Caco-2 (cell line): Measurements from ENCODE around the gene SMARCB1. TPM values are rescaled to one million over a fixed set of nuclear protein-coding genes. Genes with fewer than 3 reads are reported as not detected.

Experiments used
- BruUV-seq: library from RNA; stranded (reverse); fragments of 400-500 nt; replicated peaks from 2 replicates; lab custom pipeline; 2021; lab: Mats Ljungman, UMichigan
- CTCF ChIA-PET: fragments of 300-600 bp; sonication (Branson Sonifier 250); formaldehyde crosslinking; loops from one replicate; lab custom pipeline; 2022; ENCODE audit warnings: antibody characterized with exemption; lab: Charles Lee
- POLR2A ChIA-PET: fragments of 300-600 bp; sonication (Branson Sonifier 250); formaldehyde crosslinking; loops from one replicate; lab custom pipeline; 2022; ENCODE audit warnings: antibody characterized with exemption; lab: Charles Lee
- DNase-seq, 2 experiments: peaks; one replicate each; pipeline versions ENCODE4 v3.0.0 to v3.0.0-alpha.2; 2020 to 2022
- H3K27me3 ChIP-seq: replicated peaks from 2 replicates; pipeline ENCODE4 v1.6.0; 2011; ENCODE audit warnings: low read length; ENCODE audit not compliant: control insufficient read depth, insufficient read depth
- H3K36me3 ChIP-seq: 2 replicates; pipeline ENCODE4 v1.5.1; 2011; ENCODE audit warnings: low read length; ENCODE audit not compliant: control insufficient read depth, insufficient read depth
- H3K4me1 ChIP-seq: fragments of 250-450 bp; sonication (Bioruptor Pico); 2 replicates; pipeline ENCODE4 v1.5.1; 2020; ENCODE audit warnings: mild to moderate bottlenecking
- H3K4me3 ChIP-seq: 2 replicates; pipeline ENCODE4 v1.5.1; 2011; ENCODE audit warnings: low read depth, mild to moderate bottlenecking, control low read depth, low read length
- H3K9me3 ChIP-seq: fragments of 250-450 bp; sonication (Bioruptor Pico); 2 replicates; pipeline ENCODE4 v1.5.1; 2020; ENCODE audit warnings: mild to moderate bottlenecking, moderate library complexity
- H3K27ac Mint-ChIP-seq: one replicate; pipeline ENCODE4 v1.8.0; 2022; ENCODE audit warnings: mixed read lengths; ENCODE audit not compliant: unreplicated experiment
- H3K27me3 Mint-ChIP-seq: one replicate; pipeline ENCODE4 v1.8.0; 2022; ENCODE audit warnings: mixed read lengths; ENCODE audit not compliant: insufficient read depth, unreplicated experiment
- H3K36me3 Mint-ChIP-seq: one replicate; pipeline ENCODE4 v1.8.0; 2022; ENCODE audit warnings: mild to moderate bottlenecking, mixed read lengths; ENCODE audit not compliant: insufficient read depth, unreplicated experiment
- H3K4me1 Mint-ChIP-seq: one replicate; pipeline ENCODE4 v1.8.0; 2022; ENCODE audit warnings: low read depth, mixed read lengths; ENCODE audit not compliant: unreplicated experiment
- H3K4me3 Mint-ChIP-seq: one replicate; pipeline ENCODE4 v1.8.0; 2022; ENCODE audit warnings: mild to moderate bottlenecking, moderate library complexity, mixed read lengths; ENCODE audit not compliant: unreplicated experiment
- H3K9me3 Mint-ChIP-seq: one replicate; pipeline ENCODE4 v1.8.0; 2022; ENCODE audit warnings: mixed read lengths; ENCODE audit not compliant: unreplicated experiment
- CTCF ChIP-seq, 2 experiments: fragments of 200-600 bp in 1 of 2; IDR thresholded peaks; 1 replicate in 1 of 2; 2 replicates in 1 of 2; pipeline versions ENCODE4 v1.5.1 to v1.8.0; 2011 to 2022; ENCODE audit warnings: antibody characterized with exemption in 1 of 2, control low read depth in 1 of 2, inconsistent platforms in 1 of 2, low read depth in 1 of 2, low read length in 1 of 2, mild to moderate bottlenecking in 1 of 2, moderate library complexity in 1 of 2; ENCODE audit not compliant: insufficient read depth in 1 of 2, severe bottlenecking in 1 of 2, unreplicated experiment in 1 of 2
- intact Hi-C: fragments of 100-400 bp; cut with micrococcal nuclease; formaldehyde crosslinking; loops from one replicate; pipeline ENCODE4 v1.10.0; 2022; ENCODE audit not compliant: unreplicated experiment
- total RNA-seq: library from RNA; stranded (reverse); gene quantifications from 2 replicates; pipeline ENCODE4 v1.2.3, GENCODE V29; 2022

The SMARCB1 gene
- total RNA-seq, 1 experiment from 2014 or later, result 157 TPM

- DNase-seq, result peak in 1 of 2 experiments; percentile 31
- Mint-ChIP-seq H3K27me3 (no peaks in the 10 kb centered on the region), H3K4me1 (peaks cover 18% of the 10 kb centered on the region), H3K27ac (peak overlapping the region; percentile 84), H3K9me3 (no peaks in the 10 kb centered on the region), H3K36me3 (peaks cover 8% of the 10 kb centered on the region), H3K4me3 (peak overlapping the region; percentile 67)
- H3K9me3 ChIP-seq, result no peaks in the 10 kb centered on the region
- H3K4me3 ChIP-seq, result no peak overlapping the region
- intact Hi-C loops, result no loop called here
- H3K4me1 ChIP-seq, result peaks cover 38% of the 10 kb centered on the region
- POLR2A ChIA-PET, result interaction anchor here (0.5 to 1.2 kb wide), 4 partner anchors 13 to 132 kb away, joined by 3 to 7 read pairs (median 4); partner anchors contain the start of gene ZNF70
- no peaks in the 10 kb centered on the region for H3K27me3 ChIP-seq
- CTCF ChIA-PET, result interaction anchor here (0.7 to 1.1 kb wide), 3 partner anchors 74 to 120 kb away, joined by 3 to 5 read pairs (median 3); partner anchors contain the start of genes MIF and SLC2A11
- H3K36me3 ChIP-seq, result no peaks in the 10 kb centered on the region
- no TSS peak for BruUV-seq
- TF ChIP-seq CTCF (IDR thresholded peaks at IDR 0.05; ENCODE audit: insufficient read depth in 1 of 2, low read depth in 1 of 2, low read length in 1 of 2, severe bottlenecking in 1 of 2, unreplicated experiment in 1 of 2), result no peak
These were observed 12.4 kb upstream of the SMARCB1 start for GRCh38 chr22:23774114-23774921.

- BruUV-seq, result no TSS peak
- Histone ChIP-seq H3K4me3 (no peak overlapping the region), H3K9me3 (no peaks in the 10 kb centered on the region), H3K36me3 (no peaks in the 10 kb centered on the region), H3K27me3 (no peaks in the 10 kb centered on the region), H3K4me1 (peaks cover 38% of the 10 kb centered on the region)
- peak overlapping the region; percentile 67 for H3K4me3 Mint-ChIP-seq
- peaks cover 8% of the 10 kb centered on the region for H3K36me3 Mint-ChIP-seq
- CTCF ChIA-PET, result interaction anchor here (0.7 to 1.0 kb wide), 2 partner anchors 73 to 83 kb away, joined by 3 to 5 read pairs; partner anchors contain the start of gene SLC2A11
- no peaks in the 10 kb centered on the region for H3K9me3 Mint-ChIP-seq
- POLR2A ChIA-PET, result interaction anchor here (0.5 to 1.2 kb wide), 4 partner anchors 12 to 133 kb away, joined by 3 to 7 read pairs (median 4); partner anchors contain the start of gene ZNF70
- TF ChIP-seq CTCF (IDR thresholded peaks at IDR 0.05; ENCODE audit: insufficient read depth in 1 of 2, low read depth in 1 of 2, low read length in 1 of 2, severe bottlenecking in 1 of 2, unreplicated experiment in 1 of 2), result no peak
- H3K27ac Mint-ChIP-seq, result peak overlapping the region; percentile 84
- intact Hi-C loops, result no loop called here
- peak; percentile 53 to 67 for DNase-seq
- peaks cover 18% of the 10 kb centered on the region for H3K4me1 Mint-ChIP-seq
- no peaks in the 10 kb centered on the region for H3K27me3 Mint-ChIP-seq
These were observed 11.8 kb upstream of the SMARCB1 start for GRCh38 chr22:23774922-23775436.

- Mint-ChIP-seq H3K4me1 (peaks cover 18% of the 10 kb centered on the region), H3K36me3 (peaks cover 9% of the 10 kb centered on the region), H3K4me3 (no peak overlapping the region), H3K9me3 (no peaks in the 10 kb centered on the region), H3K27ac (no peak overlapping the region), H3K27me3 (no peaks in the 10 kb centered on the region)
- BruUV-seq, result no TSS peak
- ChIA-PET CTCF (interaction anchor here (0.6 kb wide), 1 partner anchor 70 kb away, joined by 3 read pairs; no protein-coding TSS in a partner anchor), POLR2A (interaction anchor here (0.9 kb wide), 1 partner anchor 25 kb away, joined by 4 read pairs; the partner anchor contains the start of gene ZNF70)
- H3K9me3 ChIP-seq, result no peaks in the 10 kb centered on the region
- peaks cover 38% of the 10 kb centered on the region for H3K4me1 ChIP-seq
- no peaks in the 10 kb centered on the region for H3K27me3 ChIP-seq
- H3K36me3 ChIP-seq, result no peaks in the 10 kb centered on the region
- H3K4me3 ChIP-seq, result no peak overlapping the region
- intact Hi-C loops, result no loop called here
- DNase-seq, result no peak
- TF ChIP-seq CTCF (IDR thresholded peaks at IDR 0.05; ENCODE audit: insufficient read depth in 1 of 2, low read depth in 1 of 2, low read length in 1 of 2, severe bottlenecking in 1 of 2, unreplicated experiment in 1 of 2), result no peak
These were observed 10.9 kb upstream of the SMARCB1 start for GRCh38 chr22:23775779-23776375.
